Parathyroid adenoma (tissue), 2 donors: Measurements from ENCODE around the gene CEP112.

Experiments used
- H2AFZ ChIP-seq: fragments of 300-600 bp; sonication (generic); one replicate; pipeline ENCODE4 v1.7.0; 2017; ENCODE audit warnings: antibody characterized with exemption, mild to moderate bottlenecking
- H3K27ac ChIP-seq: fragments of 300-600 bp; sonication (generic); one replicate; pipeline ENCODE4 v1.7.0; 2017
- H3K27me3 ChIP-seq: fragments of 300-600 bp; sonication (generic); one replicate; pipeline ENCODE4 v1.7.0; 2017; ENCODE audit warnings: low read length; ENCODE audit not compliant: control insufficient read depth, insufficient read depth
- H3K36me3 ChIP-seq: fragments of 300-600 bp; sonication (generic); one replicate; pipeline ENCODE4 v1.7.0; 2017; ENCODE audit warnings: low read length; ENCODE audit not compliant: control insufficient read depth, insufficient read depth
- H3K4me1 ChIP-seq: fragments of 300-600 bp; sonication (generic); one replicate; pipeline ENCODE4 v1.7.0; 2017; ENCODE audit warnings: control low read depth
- H3K4me2 ChIP-seq: fragments of 300-600 bp; sonication (generic); one replicate; pipeline ENCODE4 v1.7.0; 2017; ENCODE audit warnings: low read length
- H3K4me3 ChIP-seq: fragments of 300-600 bp; sonication (generic); one replicate; pipeline ENCODE4 v1.7.0; 2017; ENCODE audit warnings: low read depth, low read length
- H3K79me2 ChIP-seq: fragments of 300-600 bp; sonication (generic); one replicate; pipeline ENCODE4 v1.7.0; 2017; ENCODE audit warnings: control low read depth
- H3K9ac ChIP-seq: fragments of 300-600 bp; sonication (generic); one replicate; pipeline ENCODE4 v1.7.0; 2017; ENCODE audit warnings: mild to moderate bottlenecking
- H3K9me3 ChIP-seq: fragments of 300-600 bp; sonication (generic); one replicate; pipeline ENCODE4 v1.7.0; 2017; ENCODE audit warnings: low read length; ENCODE audit not compliant: control insufficient read depth
- CTCF ChIP-seq: fragments of 300-600 bp; sonication (generic); IDR thresholded peaks from one replicate; pipeline ENCODE4 v1.7.0; 2017; ENCODE audit warnings: antibody characterized with exemption, mild to moderate bottlenecking
- donor health status: primary hyperparathyroidism.

Gene CEP112

GRCh38 chr17:66123163-66123562 lies 68.8 kb downstream of the CEP112 start:
- H3K4me1 ChIP-seq, result no peaks in the 10 kb centered on the region
- no peak for TF ChIP-seq CTCF
- no peak overlapping the region for H3K4me3 ChIP-seq

GRCh38 chr17:66115246-66115645 lies 76.7 kb downstream of the CEP112 start:
- Histone ChIP-seq H3K9ac (no peak overlapping the region), H2AFZ (no peak overlapping the region), H3K36me3 (no peaks in the 10 kb centered on the region), H3K9me3 (no peaks in the 10 kb centered on the region), H3K27ac (no peak overlapping the region), H3K79me2 (no peaks in the 10 kb centered on the region), H3K4me2 (no peak overlapping the region), H3K4me1 (no peaks in the 10 kb centered on the region), H3K27me3 (no peaks in the 10 kb centered on the region), H3K4me3 (no peak overlapping the region)
- no peak for TF ChIP-seq CTCF

More at GRCh38 chr17:66123163-66123562, 68.8 kb downstream of the CEP112 start:
- no peaks in the 10 kb centered on the region for H3K27me3 ChIP-seq
- H3K79me2 ChIP-seq, result no peaks in the 10 kb centered on the region
- H2AFZ ChIP-seq, result no peak overlapping the region
- no peaks in the 10 kb centered on the region for H3K9me3 ChIP-seq
- no peak overlapping the region for H3K4me2 ChIP-seq
- no peaks in the 10 kb centered on the region for H3K36me3 ChIP-seq
- H3K27ac ChIP-seq, result no peak overlapping the region
- H3K9ac ChIP-seq, result no peak overlapping the region

GRCh38 chr17:66114609-66115008 lies 77.3 kb downstream of the CEP112 start:
- Histone ChIP-seq H3K79me2 (no peaks in the 10 kb centered on the region), H3K9ac (no peak overlapping the region), H3K36me3 (no peaks in the 10 kb centered on the region), H3K27me3 (no peaks in the 10 kb centered on the region), H3K4me3 (no peak overlapping the region), H2AFZ (no peak overlapping the region), H3K4me2 (no peak overlapping the region), H3K27ac (no peak overlapping the region), H3K4me1 (no peaks in the 10 kb centered on the region), H3K9me3 (no peaks in the 10 kb centered on the region)
- no peak for TF ChIP-seq CTCF

GRCh38 chr17:66107731-66108130 lies 84.2 kb downstream of the CEP112 start:
- no peak overlapping the region for H2AFZ ChIP-seq
- H3K27me3 ChIP-seq, result no peaks in the 10 kb centered on the region
- no peaks in the 10 kb centered on the region for H3K4me1 ChIP-seq
- no peaks in the 10 kb centered on the region for H3K79me2 ChIP-seq
- H3K9me3 ChIP-seq, result no peaks in the 10 kb centered on the region
- H3K4me2 ChIP-seq, result no peak overlapping the region
- no peak for TF ChIP-seq CTCF
- H3K9ac ChIP-seq, result no peak overlapping the region
- no peaks in the 10 kb centered on the region for H3K36me3 ChIP-seq
- H3K4me3 ChIP-seq, result no peak overlapping the region
- no peak overlapping the region for H3K27ac ChIP-seq

- H3K27me3 ChIP-seq, result no peaks in the 10 kb centered on the region
- no peaks in the 10 kb centered on the region for H3K9me3 ChIP-seq
- H3K27ac ChIP-seq, result no peak overlapping the region
- TF ChIP-seq CTCF, result no peak
- H3K4me2 ChIP-seq, result no peak overlapping the region
- H3K4me1 ChIP-seq, result no peaks in the 10 kb centered on the region
- H3K9ac ChIP-seq, result no peak overlapping the region
- no peak overlapping the region for H3K4me3 ChIP-seq
- no peaks in the 10 kb centered on the region for H3K79me2 ChIP-seq
- H2AFZ ChIP-seq, result no peak overlapping the region
- H3K36me3 ChIP-seq, result no peaks in the 10 kb centered on the region
Measured at GRCh38 chr17:66098040-66098439, 93.9 kb downstream of the CEP112 start.
